GM18511 (cell line): ENCODE measurements around the gene SCN1B.
"Not testable (repeated sequence)": the region's sequence is repeated elsewhere in the genome, so short reads cannot be mapped to it uniquely, and the experiment has no call there.

Experiments
- ATAC-seq: cut with Tn5 transposase; IDR thresholded peaks from one replicate; pipeline ENCODE4 v1.9.1; 2021; ENCODE audit warnings: mild to moderate bottlenecking, moderate library complexity; ENCODE audit not compliant: unreplicated experiment

Gene SCN1B

DNA sequence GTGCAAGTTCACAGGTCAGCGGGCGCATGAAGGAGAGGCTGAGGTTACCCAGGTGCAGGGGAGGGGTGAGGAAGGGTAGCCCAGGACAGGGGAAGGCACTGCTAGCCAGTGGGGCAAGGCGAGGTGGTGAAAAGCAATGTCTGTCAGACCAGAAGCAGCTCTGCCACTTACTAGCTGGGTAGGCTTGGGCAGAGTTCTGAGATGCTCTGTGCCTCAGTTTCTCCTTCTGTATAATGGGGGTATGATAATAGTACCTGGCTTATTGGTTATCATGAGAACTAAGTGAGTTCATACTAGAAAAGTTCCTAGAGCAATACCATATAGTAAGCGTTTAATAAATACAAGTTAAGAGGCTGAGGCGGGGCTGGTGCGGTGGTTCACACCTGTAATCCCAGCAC is 14.3 kb upstream of the SCN1B start:
- no peak for ATAC-seq

DNA sequence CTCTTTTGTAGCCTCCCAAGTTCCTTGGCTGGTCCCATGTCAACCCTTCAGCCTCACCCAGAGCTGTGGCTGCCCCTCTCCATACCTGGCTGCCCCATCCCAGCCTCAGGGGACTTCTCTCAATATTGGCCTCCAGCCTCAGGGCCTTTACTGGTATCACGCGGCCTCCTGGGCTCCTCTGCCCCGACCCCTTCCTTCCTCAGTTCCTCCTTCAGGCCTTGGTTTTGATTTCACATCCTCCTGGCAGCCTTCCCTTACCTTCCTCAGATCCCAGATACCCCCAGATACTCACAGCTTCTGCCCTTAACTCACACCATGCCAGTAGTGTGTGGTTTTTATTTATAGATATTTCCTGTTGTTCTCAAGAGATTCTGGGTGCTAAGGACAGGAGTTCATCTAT is 12.8 kb upstream of the SCN1B start:
- no peak for ATAC-seq

DNA sequence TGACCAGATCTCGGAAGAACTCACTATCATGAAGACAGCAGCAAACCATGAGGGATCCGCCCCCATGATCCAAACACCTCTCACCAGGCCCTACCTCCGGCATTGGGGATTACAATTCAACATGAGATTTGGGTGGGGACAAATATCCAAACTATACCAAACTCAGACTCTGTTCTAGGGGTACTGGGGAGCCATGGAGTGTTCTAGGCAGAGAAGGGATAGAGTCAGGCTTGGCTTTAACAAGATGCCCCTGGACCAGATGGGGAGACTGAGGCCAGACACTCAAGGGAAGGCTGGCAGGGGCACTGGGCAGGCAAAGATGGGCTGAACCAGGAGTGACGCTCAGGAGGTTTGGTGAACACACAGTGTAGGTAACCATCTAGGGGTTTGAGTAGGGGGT is 11.9 kb upstream of the SCN1B start:
- no peak for ATAC-seq

DNA sequence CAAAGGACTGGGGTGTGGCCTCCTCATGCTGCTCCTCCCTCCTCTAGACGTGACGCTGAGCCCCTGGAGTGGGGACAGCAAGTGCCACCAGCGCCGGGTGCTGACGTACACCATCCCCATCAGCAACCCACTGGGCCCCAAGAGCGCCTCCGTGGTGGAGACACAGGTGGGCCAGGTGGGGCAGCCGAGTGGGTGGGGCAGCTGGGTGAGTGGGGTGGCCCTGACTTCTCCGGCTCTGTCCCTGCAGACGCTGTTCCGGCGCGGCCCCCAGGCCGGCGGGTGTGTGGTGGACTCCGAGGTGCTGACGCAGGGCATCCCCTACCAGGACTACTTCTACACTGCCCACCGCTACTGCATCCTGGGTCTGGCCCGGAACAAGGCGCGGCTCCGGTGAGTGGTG is 11.1 kb upstream of the SCN1B start:
- ATAC-seq, result no peak

DNA sequence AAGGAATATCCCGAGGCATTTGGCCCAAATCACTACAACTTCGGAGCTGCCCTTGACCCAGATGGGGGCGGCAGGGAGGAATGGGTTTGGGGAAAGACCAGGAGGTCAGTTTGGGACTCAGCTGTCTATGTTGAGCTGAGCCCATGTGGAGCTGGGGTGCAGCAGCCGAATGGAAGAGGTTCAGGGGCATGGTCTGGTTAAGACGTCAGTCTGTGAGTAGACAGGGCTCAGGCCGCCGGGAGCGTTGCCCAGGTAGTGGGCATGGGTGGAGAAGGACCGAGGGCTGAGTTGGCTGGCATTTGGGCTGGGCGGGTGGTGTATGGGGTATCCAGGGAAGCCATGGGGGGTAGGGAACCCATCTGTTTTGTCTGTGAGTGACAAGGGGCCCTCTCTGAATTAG is 9.3 kb upstream of the SCN1B start:
- no peak for ATAC-seq

DNA sequence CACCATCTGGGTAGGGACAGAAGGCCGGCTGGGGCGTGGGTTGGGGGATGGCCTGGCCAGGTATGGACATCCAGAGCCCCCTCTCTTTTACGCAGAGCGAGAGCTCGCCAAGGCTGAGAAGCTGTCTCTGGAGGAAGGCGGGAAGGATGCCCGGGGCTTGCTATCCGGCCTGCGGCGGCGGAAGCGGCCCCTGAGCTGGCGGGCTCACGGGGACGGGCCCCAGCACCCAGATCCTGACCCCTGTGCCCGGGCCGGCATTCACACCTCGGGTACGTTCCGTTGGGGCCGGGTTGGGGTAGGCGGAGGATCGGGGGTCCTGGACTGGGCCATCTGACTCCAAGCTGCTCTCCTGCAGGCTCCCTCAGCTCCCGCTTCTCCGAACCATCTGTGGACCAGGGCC is 8.7 kb upstream of the SCN1B start:
- ATAC-seq, result no peak

DNA sequence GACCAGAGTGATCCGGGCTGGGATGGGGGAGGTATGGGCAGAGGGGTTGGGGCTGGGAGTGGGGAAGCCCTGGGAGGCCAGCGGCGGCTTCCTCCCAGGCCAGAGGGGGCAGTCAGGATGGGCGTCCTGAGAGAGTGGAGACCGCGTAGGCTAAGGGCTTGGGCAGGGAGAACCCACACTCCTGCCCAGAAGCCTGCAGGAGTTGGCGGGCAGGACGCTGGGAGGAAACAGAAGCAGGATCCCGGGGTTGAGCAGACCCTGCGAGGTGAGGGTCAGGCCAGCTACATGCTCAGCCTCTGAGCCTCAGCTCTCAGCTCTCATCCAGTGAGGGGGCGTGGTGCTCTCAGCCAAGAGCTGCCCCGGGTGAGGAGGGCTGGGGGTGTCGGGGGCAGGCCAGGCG is 7.8 kb upstream of the SCN1B start:
- ATAC-seq, result no peak

DNA sequence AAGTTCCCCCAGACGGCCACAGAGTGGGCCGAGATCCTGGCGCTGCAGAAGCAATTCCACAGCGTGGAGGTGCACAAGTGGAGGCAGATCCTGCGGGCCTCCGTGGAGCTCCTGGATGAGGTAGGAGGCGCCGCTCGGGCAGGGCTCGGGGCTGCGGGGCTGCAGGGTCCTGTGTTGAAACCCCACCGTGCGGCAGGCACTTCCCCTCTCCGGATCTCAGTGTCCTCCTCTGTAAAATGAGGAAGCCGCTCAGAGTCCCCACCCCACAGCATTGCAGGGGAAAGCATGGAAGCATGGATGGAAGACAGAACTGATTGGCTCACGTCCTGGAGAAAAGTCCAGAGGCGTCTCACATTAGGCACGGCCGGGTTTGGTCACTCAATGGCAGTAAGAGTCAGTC is 6.8 kb upstream of the SCN1B start:
- no peak for ATAC-seq

DNA sequence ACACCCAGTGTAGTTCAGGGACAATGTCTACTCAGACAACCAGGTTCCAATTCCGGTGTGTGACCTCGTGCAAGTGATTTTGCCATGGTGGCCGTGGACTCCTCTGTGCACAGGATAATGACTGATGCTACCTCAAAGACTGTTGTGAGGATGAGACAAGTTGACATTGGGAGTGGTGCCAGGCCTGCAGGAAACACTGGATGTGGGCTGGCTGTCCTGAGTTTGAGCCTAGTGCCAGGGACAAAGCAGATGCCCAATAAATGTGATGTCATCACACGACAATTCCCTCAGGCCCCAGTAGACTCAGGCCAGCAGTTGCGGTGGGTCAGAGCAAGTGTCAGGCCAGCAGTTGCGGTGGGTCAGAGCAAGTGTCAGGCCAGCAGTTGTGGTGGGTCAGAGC is 6.2 kb upstream of the SCN1B start:
- ATAC-seq, result no peak

DNA sequence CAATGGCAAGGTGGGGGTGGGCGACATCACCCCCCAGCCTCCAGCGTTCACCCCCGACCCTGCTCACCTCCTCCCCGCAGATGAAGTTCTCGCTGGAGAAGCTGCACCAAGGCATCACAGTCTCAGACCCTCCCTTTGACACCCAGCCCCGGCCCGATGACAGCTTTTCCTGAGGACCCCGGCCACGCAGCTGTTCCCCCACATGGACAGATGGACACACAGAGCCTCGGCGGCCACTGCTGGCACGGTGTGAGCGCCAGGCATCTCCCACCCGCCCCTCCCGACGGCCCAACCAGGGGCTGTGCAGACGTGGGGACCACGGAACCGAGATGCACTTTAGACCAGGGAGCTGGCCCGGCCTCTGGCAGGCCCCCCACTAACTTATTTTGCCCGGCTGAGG is 4.3 kb upstream of the SCN1B start:
- ATAC-seq, result no peak

DNA sequence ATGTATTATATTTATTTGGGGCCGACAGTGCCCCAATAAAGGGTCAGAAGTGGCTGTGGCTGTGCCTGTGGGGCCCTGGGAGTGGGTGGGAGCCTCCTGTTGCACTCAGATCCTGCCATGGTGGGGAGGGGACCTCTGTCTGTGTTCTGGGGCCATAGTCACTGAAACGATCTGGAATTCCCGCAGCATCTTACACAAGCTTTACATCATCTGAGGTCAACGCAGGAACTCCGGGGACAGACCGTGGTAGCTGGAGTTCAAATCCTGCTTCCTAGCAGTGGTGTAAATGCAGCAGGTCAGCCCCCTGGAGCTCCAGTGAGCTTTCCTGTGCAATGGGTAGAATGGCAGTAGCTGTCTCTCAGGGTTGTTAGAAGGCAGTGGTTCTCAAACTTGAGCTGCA is 3.9 kb upstream of the SCN1B start:
- ATAC-seq, result no peak

DNA sequence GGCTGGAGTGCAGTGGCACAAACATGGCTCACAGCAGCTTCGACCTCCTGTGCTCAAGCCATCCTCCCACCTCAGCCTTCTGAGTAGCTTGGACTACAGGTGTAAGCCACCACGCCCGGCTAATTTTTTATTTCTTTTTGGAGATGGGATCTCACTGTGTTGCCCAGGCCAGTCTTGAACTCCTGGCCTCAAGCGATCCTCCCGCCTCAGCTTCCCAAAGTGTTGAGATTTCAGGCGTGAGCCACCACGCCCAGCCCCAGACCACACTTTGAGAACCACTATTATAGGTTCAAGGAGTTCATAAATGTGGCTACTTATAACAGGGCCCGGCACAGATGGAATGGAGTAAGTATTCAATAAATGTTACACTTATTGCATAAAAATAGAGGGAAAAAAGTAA is 3.3 kb upstream of the SCN1B start:
- ATAC-seq, result no peak

DNA sequence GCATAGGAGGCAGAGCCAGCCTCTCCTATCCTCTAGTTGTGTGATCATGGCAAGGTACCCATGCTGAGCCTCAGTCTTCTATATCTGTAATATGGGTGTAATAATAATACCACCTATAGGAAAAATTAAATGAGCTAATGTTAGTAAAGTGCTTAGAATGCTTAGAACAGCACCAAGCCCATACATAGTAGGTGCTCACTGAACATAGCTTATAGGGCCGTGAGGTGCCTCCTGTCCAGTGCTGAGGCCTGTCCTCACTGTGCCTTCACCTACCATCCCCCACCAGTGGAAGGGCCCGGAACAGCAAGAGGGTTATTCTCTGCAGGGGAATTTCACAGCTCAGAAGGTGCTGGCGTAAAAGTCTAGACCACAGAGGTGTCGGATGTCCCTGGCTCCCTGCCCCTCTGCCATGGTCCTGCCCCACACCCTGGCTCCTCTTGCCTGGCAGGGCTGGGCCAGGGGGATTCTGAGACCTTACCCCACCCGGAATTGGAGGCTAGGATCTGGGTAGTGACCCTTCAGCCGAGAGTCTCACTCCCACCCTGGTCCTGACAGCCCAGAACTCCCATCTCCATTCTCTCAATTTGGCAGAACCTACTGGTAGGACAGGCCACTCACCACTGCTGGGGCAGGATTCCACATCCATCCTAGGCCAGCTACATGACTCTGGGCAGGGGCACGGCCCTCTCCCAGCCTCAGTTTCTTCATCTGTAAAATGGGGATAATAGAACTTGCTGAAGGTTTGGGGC is 2.2 kb upstream of the SCN1B start:
- no peak for ATAC-seq

DNA sequence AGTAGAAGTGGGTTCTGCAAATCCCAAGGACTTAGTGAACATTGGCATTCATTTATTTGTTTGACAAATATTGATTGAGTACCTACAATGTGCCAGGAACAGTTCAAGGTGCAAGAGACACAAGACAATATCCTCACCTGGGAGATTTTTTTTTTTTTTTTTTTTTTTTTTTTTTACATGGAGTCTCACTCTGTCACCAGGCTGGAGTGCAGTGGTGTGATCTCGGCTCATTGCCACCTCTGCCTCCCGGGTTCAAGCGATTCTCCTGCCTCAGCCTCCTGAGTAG is 1.7 kb upstream of the SCN1B start:
- not testable (repeated sequence) for ATAC-seq

DNA sequence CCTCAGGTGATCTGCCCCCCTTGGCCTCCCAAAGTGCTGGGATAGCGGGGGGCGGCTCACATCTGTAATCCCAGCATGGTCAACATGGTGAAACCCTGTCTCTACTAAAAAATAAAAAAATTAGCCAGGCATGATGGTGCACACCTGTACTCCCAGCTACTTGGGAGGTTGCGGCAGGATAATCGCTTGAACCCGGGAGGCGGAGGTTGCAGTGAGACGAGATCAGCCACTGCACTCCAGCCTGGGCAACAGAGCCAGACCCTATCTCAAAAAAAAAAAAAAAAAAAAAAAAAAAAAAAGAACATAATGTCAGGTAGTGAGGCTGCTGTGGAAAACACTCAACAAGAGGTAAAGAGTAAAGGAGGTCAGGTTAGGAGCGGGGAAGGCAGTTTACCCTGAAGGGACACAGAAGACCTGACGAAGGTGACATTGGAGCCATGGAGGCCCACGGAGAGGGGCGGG is 964 bp upstream of the SCN1B start:
- not testable (repeated sequence) for ATAC-seq

DNA sequence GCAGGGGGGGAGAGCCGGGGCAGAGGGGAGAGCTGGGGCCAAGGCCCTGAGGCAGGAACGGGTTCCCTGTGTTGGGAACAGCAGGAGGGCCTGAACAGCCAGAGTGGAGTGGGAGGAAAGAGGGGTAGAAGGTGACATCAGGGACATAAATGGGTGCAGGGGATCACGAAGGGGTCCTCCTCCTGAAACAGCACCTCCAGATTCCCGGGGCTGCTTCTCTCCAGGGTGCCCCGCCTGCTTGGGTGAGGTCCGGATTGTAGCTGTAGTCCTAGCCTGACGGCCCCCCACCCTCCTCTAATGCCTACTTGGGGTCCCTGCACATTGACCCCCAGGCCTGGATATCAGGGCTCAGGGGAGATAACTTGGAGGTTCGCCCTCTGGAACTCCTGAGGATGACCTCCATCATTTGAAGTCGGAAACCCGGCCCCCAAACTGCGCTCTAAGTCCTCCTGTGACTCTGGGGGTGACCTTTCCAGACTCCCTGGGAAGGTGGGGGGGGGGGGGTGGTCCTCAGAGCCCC is 473 bp upstream of the SCN1B start:
- no peak for ATAC-seq

DNA sequence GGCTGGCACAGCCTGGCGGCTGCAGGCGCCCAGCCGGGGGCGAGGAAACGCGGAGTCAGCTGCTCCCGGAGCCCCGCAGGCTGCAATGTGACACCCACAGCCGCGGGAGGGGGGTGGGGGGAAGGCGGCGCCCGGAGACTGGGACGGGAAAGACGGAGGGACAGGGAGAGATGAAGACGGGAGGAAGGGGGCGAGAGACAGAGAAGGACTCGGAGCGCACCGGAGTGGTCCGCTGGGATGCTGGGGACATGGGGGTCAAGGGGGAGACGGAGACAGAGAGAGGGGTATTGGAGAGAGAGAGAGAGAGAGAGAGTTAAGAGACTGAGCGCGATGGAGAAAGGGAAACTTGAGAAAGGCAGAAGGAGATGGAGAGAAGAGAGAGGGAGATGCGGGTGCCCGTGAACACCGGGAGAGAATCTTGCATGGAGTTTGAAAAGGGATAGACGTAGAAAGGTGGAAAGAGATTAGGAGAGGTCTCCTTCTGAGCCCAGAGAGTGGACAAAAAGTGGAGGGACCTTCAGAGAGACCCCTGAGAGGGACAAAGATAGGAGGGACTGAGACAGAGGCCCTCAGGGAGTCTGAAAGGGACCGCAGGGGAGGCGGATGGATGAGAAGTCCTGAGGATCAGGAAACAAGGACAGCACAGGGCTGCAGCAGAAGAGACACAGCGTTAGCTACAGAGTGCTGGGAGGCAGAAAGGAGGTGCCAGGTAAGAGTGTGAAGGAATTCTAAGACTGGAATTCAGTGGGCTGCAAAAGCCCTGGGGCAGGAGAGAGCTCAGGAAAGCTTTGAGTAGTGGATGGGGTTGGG is 1.0 kb downstream of the SCN1B start:
- ATAC-seq, result no peak

DNA sequence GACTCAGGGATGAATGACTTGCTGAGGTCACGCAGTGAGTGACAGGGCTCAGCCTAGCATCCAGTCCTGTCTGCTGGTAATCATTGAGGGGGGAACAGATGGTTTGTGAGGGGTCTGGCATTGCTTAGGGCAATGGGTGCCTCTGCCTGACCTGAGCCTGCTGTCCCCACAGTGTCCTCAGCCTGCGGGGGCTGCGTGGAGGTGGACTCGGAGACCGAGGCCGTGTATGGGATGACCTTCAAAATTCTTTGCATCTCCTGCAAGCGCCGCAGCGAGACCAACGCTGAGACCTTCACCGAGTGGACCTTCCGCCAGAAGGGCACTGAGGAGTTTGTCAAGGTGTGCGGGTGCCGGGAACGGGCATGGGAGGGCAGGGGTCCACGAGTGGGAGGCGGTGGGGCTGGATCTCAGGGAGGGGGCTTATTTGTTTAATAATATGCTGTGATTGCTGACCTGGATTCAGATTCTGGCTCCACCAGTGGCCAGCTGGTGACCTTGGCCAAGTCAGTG is 2.1 kb downstream of the SCN1B start:
- no peak for ATAC-seq

DNA sequence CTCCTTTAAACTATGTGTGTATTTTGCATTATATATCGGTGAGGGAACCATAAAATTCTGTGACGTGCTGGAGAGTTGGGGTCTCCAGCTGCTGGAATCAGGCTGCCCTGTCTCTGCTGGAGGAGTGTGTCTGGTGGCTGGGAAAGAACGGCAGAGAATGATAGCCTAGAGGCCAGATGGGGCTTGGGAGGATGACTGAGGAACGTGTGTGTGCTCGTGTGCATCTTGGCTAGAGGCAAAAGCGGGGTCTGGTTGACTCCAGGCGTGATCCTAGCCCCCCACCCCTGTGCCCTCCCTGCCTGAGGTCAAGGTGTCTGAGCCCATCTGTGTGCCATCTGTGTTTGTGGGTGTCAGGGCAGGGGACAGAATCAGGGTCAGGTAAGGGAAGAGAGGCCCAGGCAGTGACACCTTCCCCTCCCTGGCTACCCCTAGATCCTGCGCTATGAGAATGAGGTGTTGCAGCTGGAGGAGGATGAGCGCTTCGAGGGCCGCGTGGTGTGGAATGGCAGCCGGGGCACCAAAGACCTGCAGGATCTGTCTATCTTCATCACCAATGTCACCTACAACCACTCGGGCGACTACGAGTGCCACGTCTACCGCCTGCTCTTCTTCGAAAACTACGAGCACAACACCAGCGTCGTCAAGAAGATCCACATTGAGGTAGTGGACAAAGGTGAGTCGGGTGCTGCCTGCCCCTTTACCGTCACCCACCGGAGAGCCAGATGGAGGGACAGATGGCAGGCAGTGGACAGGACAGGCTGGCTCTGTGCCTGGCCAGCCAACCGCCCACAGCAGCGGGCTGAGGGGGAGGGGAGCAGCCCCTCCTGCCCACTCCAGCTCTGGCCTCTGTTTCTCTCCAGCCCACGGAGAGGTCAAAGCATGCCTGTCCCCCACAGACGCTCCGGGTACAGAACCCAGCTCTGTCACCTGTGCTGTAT is 3.1 kb downstream of the SCN1B start:
- ATAC-seq, result no peak

DNA sequence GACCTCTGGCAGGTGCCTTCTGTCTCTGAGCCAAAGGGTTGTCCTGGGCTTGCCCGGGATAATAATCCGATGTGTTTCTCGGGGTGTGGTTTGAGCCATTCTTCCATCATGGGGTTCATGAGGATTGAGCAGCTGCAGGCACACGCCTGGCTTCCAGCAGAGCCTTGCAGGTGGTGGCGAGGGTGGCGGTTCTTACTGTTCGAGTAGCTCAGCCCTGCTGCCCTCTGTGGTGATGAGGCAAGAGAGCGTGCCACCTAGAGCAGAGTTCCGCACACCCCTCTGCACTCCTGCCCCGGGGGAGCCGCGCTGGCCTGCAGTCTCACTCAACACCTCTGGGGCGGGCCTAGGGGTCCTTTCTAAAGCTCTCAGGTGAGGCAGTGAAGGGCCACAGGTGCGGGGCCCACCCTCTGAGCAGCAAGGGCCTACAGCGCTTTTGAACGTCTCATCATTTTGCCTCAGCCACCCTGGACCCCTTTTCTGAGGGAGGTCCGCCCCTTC is 3.8 kb downstream of the SCN1B start:
- ATAC-seq, result no peak
